Left renal cortex interstitium (tissue), 4 donors: ENCODE results near the gene BATF2. TPM values are rescaled to one million over a fixed set of nuclear protein-coding genes. Genes with fewer than 3 reads are reported as not detected.
A peak's percentile ranks its signal among the peaks of the same experiment; 100 is the strongest.
"Not testable (repeated sequence)": the region's sequence is repeated elsewhere in the genome, so short reads cannot be mapped to it uniquely, and the experiment has no call there.

Experiments
- DNase-seq, 4 donors: peaks; one replicate each; pipeline ENCODE4 v3.0.0-alpha.2; 2013; ENCODE audit warnings: low read depth in 4 of 4, low spot score in 2 of 4, missing footprints in 1 of 4
- polyA plus RNA-seq, 4 donors: library from polyadenylated mRNA; unstranded; fragments of 120-200 nt; gene quantifications; one replicate each; pipeline ENCODE4 v1.2.1, GENCODE V29; 2013; ENCODE audit not compliant: insufficient read length in 4 of 4

BATF2 gene
- polyA plus RNA-seq, 4 donors: 2.3 to 3.3 (median 2.8) TPM

- peak; percentile 81 to 88 (median 84) for DNase-seq
Measured at GRCh38 chr11:65013888-65014725, 17.3 kb upstream of the BATF2 start, which contains the start of gene ARL2. Gene ARL2 (plus strand): TSS chr11:65014160. CDS start chr11:65014208, 48 bp downstream.

GRCh38 chr11:65013130-65013887, 16.5 kb upstream of the BATF2 start:
- peak; percentile 72 to 88 (median 79) for DNase-seq

DNA sequence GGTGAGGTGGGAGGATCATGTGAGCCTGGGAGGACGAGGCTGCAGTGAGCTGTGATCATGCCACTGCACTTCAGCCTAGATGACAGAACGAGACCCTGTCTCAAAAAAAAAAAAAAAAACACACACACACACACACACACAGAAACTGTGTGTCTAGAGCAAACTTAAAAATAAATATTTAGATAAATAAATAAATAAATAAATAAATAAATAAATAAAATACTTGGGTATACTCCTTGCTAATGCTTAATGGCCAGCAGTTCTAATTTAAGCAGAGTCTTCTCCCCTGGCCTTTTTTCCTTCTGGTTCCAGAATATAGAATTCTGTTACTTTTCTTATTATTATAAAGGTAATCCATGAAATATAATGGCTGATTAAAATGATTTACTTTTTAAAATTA, 12.1 kb upstream of the BATF2 start:
- DNase-seq: no peak

DNA sequence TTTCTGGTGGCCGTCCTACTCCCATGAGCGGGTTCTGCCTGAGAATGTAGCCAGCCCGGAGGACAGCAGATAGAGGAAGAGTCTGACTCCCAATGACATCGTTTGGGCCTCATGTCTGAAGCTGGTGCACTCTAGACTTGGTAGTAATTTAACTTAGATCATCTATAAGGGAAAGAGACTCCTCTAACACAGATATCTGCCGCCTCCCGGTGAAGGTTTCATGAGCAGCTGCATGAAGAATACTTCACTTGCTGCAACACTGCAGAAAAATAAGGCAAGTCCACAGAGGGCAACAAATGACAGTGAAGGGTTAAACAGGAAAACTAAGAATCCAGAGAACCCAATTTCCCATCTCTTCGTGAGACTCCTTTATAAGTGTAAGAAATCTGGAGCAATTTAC, 11.2 kb upstream of the BATF2 start:
- no peak for DNase-seq

GRCh38 chr11:65003968-65004367, 7.2 kb upstream of the BATF2 start:
- DNase-seq: not testable (repeated sequence)

GRCh38 chr11:65003282-65003681, 6.5 kb upstream of the BATF2 start:
- DNase-seq: no peak

- no peak for DNase-seq
Measured at GRCh38 chr11:65002706-65003105, 5.9 kb upstream of the BATF2 start.

GRCh38 chr11:64999478-64999877, 2.7 kb upstream of the BATF2 start:
- DNase-seq: no peak

- DNase-seq: no peak
Measured at GRCh38 chr11:64998690-64999431, 2.1 kb upstream of the BATF2 start.

- no peak for DNase-seq
Measured at GRCh38 chr11:64998141-64998540, 1.4 kb upstream of the BATF2 start.

DNA sequence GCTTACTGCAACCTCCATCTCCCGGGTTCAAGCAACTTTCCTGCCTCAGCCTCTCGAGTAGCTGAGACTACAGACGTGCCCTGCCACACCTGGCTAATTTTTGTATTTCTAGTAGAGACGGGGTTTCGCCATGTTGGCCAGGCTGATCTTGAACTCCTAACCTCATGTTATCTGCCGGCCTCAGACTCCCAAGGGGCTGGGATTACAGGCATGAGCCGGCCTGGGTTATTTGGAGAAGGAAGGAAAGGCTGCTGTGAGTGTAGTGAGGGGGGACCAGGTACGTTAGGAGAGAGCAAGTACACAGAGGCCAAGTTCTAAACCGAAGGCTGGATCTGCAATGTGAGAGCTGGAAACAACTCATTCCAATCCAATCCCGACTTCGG, 453 bp downstream of the BATF2 start:
- no peak for DNase-seq

DNA sequence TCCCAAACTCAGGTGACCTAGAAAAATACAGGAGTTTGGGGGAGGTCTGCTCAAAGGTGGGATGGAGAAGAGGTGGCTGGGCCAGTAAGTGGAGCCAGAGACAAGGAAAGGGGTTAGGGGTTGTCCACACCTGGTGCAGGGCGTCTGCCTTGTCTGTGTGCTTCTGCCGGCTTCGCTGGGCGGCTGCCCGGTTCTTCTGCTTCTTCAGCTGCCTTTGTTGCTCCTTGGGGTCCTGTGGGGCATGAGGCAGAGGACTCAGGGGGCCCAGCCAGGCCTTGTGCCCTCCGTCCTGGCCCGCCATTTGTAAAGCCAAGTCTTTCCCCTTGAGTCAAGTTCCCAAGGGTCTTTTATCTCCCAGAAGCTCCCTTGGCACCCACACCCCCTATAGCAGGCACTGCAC, 2.5 kb downstream of the BATF2 start:
- no peak for DNase-seq

GRCh38 chr11:64990222-64990923, 6.4 kb downstream of the BATF2 start:
- DNase-seq: no peak

DNA sequence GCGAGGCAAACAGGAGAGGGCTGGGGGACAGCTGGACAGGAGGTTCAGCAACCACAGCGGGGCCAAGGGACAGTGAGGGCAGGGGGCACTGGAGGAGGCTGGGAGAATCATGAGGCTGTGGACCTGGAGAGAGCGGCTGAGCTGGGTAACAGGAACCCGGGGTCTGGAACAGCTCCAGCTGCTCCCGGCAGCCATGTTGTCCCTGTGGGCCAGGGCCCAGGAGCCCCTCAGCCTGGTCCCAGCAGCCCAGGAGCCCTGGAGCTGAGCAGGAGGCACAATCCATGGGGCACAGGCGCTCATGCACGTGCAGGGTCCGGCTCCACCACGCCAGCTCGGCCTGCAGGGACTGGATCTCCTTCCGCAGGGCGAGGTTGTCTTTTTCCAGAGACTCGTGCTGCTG, 7.4 kb downstream of the BATF2 start:
- DNase-seq: no peak

DNA sequence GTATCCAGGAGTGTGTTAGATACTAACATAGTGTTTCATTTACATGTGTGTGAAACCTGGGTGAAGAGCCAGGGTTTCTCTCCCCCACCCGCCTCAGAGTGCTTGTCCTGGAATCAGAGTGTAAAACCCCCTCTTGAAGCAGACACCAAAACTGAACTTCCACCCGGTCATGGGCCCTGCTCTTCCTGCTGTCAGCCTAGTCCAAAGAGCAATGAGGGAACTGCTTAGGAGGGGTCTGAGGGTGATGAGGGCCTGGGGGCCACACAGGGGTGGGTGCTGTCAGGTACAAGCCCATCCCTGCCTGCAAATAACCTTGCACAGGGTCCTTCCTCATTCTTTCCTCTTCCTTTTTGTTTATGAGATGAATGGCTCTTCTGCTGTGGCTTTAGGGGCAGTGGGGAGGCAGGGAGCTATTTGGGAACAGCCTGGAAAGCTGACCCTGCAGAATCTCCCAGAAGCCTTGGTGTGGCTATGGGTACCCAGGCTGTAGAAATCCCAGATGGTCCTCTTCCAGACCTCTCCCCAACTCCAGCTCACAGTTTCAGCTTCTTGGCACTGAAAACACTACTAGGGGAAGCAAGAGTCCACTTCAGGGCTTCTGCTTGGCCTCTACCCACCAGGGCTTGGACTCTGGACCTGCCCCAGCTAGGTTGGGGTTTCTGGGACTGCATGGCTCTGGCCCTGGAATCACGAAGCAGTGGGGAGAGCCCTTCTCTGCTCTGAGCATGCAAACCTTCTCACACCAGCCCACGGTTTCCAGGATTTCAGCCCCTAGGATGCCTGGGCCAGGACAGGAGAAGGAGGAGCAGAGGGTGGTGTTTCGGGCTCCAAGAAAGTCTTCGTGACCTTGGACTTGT, 8.5 kb downstream of the BATF2 start:
- DNase-seq: no peak

DNA sequence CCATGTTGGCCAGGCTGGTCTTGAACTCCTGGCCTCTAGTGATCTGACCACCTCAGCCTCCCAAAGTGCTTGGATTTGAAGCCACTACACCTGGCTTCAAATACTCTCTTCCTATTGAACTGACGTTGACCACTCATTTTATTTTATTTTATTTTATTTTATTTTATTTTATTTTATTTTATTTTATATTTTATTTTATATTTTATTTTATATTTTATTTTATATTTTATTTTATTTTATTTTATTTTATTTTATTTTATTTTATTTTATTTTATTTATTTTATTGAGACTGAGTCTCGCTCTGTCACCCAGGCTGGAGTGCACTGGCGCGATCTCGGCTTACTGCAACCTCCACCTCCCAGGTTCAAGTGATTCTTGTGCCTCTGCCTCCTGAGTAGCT, 13.4 kb downstream of the BATF2 start:
- not testable (repeated sequence) for DNase-seq

- DNase-seq: no peak
Measured at GRCh38 chr11:64976651-64977050, 20.1 kb downstream of the BATF2 start.

- DNase-seq: no peak
Measured at GRCh38 chr11:64974124-64974523, 22.6 kb downstream of the BATF2 start.

GRCh38 chr11:64971421-64972233, 25.1 kb downstream of the BATF2 start, which contains the start of gene MAJIN:
Gene MAJIN (minus strand): TSS chr11:64972108. CDS start chr11:64959405, 12,703 bp downstream.
- DNase-seq: peak; percentile 75 to 84 (median 78)
